Esophagus muscularis mucosa (tissue), 4 donors: Measurements from ENCODE around the gene ACTR1A. TPM values are rescaled to one million over a fixed set of nuclear protein-coding genes. Genes with fewer than 3 reads are reported as not detected.

Source experiments
- DNase-seq: peaks from one replicate; pipeline ENCODE4 v3.0.0-alpha.2; 2017; ENCODE audit errors: extremely low spot score
- H3K27ac ChIP-seq, 4 donors: fragments of 200-600 bp; sonication (generic); replicated peaks in 1 of 4; 1 replicate in 3 of 4; 2 replicates in 1 of 4; pipeline ENCODE4 v1.5.1; 2016 to 2019; ENCODE audit warnings: mild to moderate bottlenecking in 1 of 4
- H3K27me3 ChIP-seq, 4 donors: fragments of 200-600 bp; sonication (generic); one replicate each; pipeline versions ENCODE4 v1.5.1 to v1.6.0; 2016 to 2019
- H3K36me3 ChIP-seq, 4 donors: fragments of 200-600 bp; sonication (generic); one replicate each; pipeline ENCODE4 v1.5.1; 2016 to 2019
- H3K4me1 ChIP-seq, 4 donors: fragments of 200-600 bp; sonication (generic); one replicate each; pipeline ENCODE4 v1.5.1; 2016 to 2019
- H3K4me3 ChIP-seq, 4 donors: fragments of 200-600 bp; sonication (generic); 1 replicate in 2 of 4; 2 replicates in 2 of 4; pipeline ENCODE4 v1.5.1; 2016 to 2019; ENCODE audit warnings: mild to moderate bottlenecking in 4 of 4, moderate library complexity in 1 of 4
- H3K9me3 ChIP-seq, 4 donors: fragments of 200-600 bp; sonication (generic); 1 replicate in 3 of 4; 2 replicates in 1 of 4; pipeline ENCODE4 v1.5.1; 2016 to 2019
- CTCF ChIP-seq, 3 experiments: fragments of 200-600 bp in 2 of 3; fragments of 450-650 bp in 1 of 3; sonication (generic) in 2 of 3; IDR thresholded peaks; one replicate each; pipeline ENCODE4 v1.5.1; 2017 to 2019; ENCODE audit warnings: antibody characterized with exemption in 3 of 3, mild to moderate bottlenecking in 2 of 3, moderate library complexity in 1 of 3
- EP300 ChIP-seq: sonication (generic); formaldehyde crosslinking; IDR thresholded peaks from one replicate; pipeline ENCODE4 v1.6.1; 2017; ENCODE audit warnings: antibody characterized with exemption
- POLR2A ChIP-seq: fragments of 450-650 bp; IDR thresholded peaks from one replicate; pipeline ENCODE4 v1.6.1; 2017; ENCODE audit warnings: antibody characterized with exemption, moderate library complexity, mild to moderate bottlenecking, low read depth
- POLR2AphosphoS5 ChIP-seq, 2 donors: sonication (generic); formaldehyde crosslinking; IDR thresholded peaks; one replicate each; pipeline ENCODE4 v1.6.1; 2017; ENCODE audit warnings: antibody characterized with exemption in 2 of 2
- WGBS: methylation state at CpG from one replicate; pipeline ENCODE4 v1.1.5; 2018; 5-methylcytosine and 5-hydroxymethylcytosine counted together
- intact Hi-C: fragments of 100-400 bp; cut with DNase I; formaldehyde crosslinking; loops from one replicate; pipeline ENCODE4 v1.15.1; 2023
- total RNA-seq, 4 donors: library from RNA; depleted of rRNA; stranded (reverse); fragments of >200 nt; gene quantifications; one replicate each; pipeline versions ENCODE4 v1.1.0 to v1.2.1, GENCODE V29; 2016

The ACTR1A gene
- total RNA-seq, 4 donors from 2014 or later, result 164 to 283 (median 229) TPM

GRCh38 chr10:102519246-102519825 lies 16.8 kb upstream of the ACTR1A start:
- no peak overlapping the region for H3K4me3 ChIP-seq
- DNase-seq, result no peak
- H3K27me3 ChIP-seq, result no peaks in the 10 kb centered on the region
- no peak overlapping the region for H3K27ac ChIP-seq
- H3K9me3 ChIP-seq, result no peaks in the 10 kb centered on the region
- peaks cover 0 to 43% (median 18%) of the 10 kb centered on the region in 4 donors for H3K36me3 ChIP-seq
- WGBS, result 88% methylated on average over 12 of the region's 12 CpGs
- no peak for TF ChIP-seq CTCF (IDR thresholded peaks at IDR 0.05)
- no peak for TF ChIP-seq POLR2AphosphoS5 (IDR thresholded peaks at IDR 0.05)
- no peak for TF ChIP-seq EP300
- TF ChIP-seq POLR2A, result no peak
- peaks cover 0 to 15% (median 7%) of the 10 kb centered on the region in 4 donors for H3K4me1 ChIP-seq
- intact Hi-C loops, result no loop called here

- intact Hi-C loops, result no loop called here
- no peak overlapping the region for H3K4me3 ChIP-seq
- H3K27ac ChIP-seq, result no peak overlapping the region
- no peaks in the 10 kb centered on the region for H3K27me3 ChIP-seq
- 95% methylated on average over 3 of the region's 3 CpGs for WGBS
- peaks cover 4 to 46% (median 29%) of the 10 kb centered on the region in 4 donors for H3K36me3 ChIP-seq
- TF ChIP-seq CTCF (IDR thresholded peaks at IDR 0.05) (no peak), POLR2AphosphoS5 (IDR thresholded peaks at IDR 0.05) (no peak), EP300 (no peak), POLR2A (no peak)
- DNase-seq, result no peak
- no peaks in the 10 kb centered on the region for H3K9me3 ChIP-seq
- peaks cover 0 to 6% (median 2%) of the 10 kb centered on the region in 4 donors for H3K4me1 ChIP-seq
Observed at GRCh38 chr10:102517553-102517952, 15.0 kb upstream of the ACTR1A start.

- DNase-seq, result no peak
- Histone ChIP-seq H3K9me3 (no peaks in the 10 kb centered on the region), H3K4me3 (no peak overlapping the region), H3K27ac (no peak overlapping the region), H3K36me3 (peaks cover 4 to 59% (median 34%) of the 10 kb centered on the region in 4 donors), H3K4me1 (peaks cover 0 to 11% (median 5%) of the 10 kb centered on the region in 4 donors), H3K27me3 (no peaks in the 10 kb centered on the region)
- intact Hi-C loops, result no loop called here
- 96% methylated on average over 3 of the region's 3 CpGs for WGBS
- TF ChIP-seq EP300 (no peak), POLR2AphosphoS5 (IDR thresholded peaks at IDR 0.05) (no peak), CTCF (IDR thresholded peaks at IDR 0.05) (no peak), POLR2A (no peak)
Observed at GRCh38 chr10:102515724-102516123, 13.2 kb upstream of the ACTR1A start.

GRCh38 chr10:102514487-102515311 lies 12.2 kb upstream of the ACTR1A start:
- no peak overlapping the region for H3K4me3 ChIP-seq
- TF ChIP-seq POLR2AphosphoS5 (IDR thresholded peaks at IDR 0.05) (no peak), POLR2A (no peak), EP300 (no peak), CTCF (IDR thresholded peaks at IDR 0.05) (no peak)
- peaks cover 4 to 69% (median 44%) of the 10 kb centered on the region in 4 donors for H3K36me3 ChIP-seq
- 96% methylated on average over 8 of the region's 12 CpGs for WGBS
- peaks cover 0 to 11% (median 5%) of the 10 kb centered on the region in 4 donors for H3K4me1 ChIP-seq
- DNase-seq, result no peak
- H3K27me3 ChIP-seq, result no peaks in the 10 kb centered on the region
- no peak overlapping the region for H3K27ac ChIP-seq
- intact Hi-C loops, result no loop called here
- no peaks in the 10 kb centered on the region for H3K9me3 ChIP-seq
